ENCODE measurements around the gene PARP11.
A peak's percentile ranks its signal among the peaks of the same experiment; 100 is the strongest.
"Not testable (repeated sequence)": the region's sequence is repeated elsewhere in the genome, so short reads cannot be mapped to it uniquely, and the experiment has no call there.

The PARP11 gene

GRCh38 chr12:3882406-3882805 lies 9.2 kb upstream of the PARP11 start:
- DNase-seq = no peak

GRCh38 chr12:3881281-3881950 lies 8.2 kb upstream of the PARP11 start:
- no peak for DNase-seq

GRCh38 chr12:3879846-3880245 lies 6.6 kb upstream of the PARP11 start:
- no peak for DNase-seq

GRCh38 chr12:3871356-3871755 lies 1.8 kb downstream of the PARP11 start:
- no peak for DNase-seq

GRCh38 chr12:3869865-3870264 lies 3.3 kb downstream of the PARP11 start:
- peak; percentile 38 for DNase-seq

- DNase-seq = no peak
Measured at GRCh38 chr12:3869433-3869832, 3.8 kb downstream of the PARP11 start.

GRCh38 chr12:3863756-3864155 lies 9.4 kb downstream of the PARP11 start:
- DNase-seq = no peak

GRCh38 chr12:3842517-3842916 lies 30.7 kb downstream of the PARP11 start:
- no peak for DNase-seq

GRCh38 chr12:3841783-3842182 lies 31.4 kb downstream of the PARP11 start:
- DNase-seq = no peak

GRCh38 chr12:3840833-3841232 lies 32.4 kb downstream of the PARP11 start:
- not testable (repeated sequence) for DNase-seq

- not testable (repeated sequence) for DNase-seq
Measured at GRCh38 chr12:3839745-3840144, 33.5 kb downstream of the PARP11 start.

- DNase-seq = peak; percentile 1
Measured at GRCh38 chr12:3838701-3839548, 34.3 kb downstream of the PARP11 start.

- no peak for DNase-seq
Measured at GRCh38 chr12:3838076-3838475, 35.1 kb downstream of the PARP11 start.

GRCh38 chr12:3837049-3837448 lies 36.1 kb downstream of the PARP11 start:
- DNase-seq = no peak

- no peak for DNase-seq
Measured at GRCh38 chr12:3836641-3837040, 36.6 kb downstream of the PARP11 start.

- no peak for DNase-seq
Measured at GRCh38 chr12:3835914-3836313, 37.3 kb downstream of the PARP11 start.

- no peak for DNase-seq
Measured at GRCh38 chr12:3834774-3835173, 38.4 kb downstream of the PARP11 start.

GRCh38 chr12:3833670-3834310 lies 39.4 kb downstream of the PARP11 start:
- no peak for DNase-seq

- no peak for DNase-seq
Measured at GRCh38 chr12:3832738-3833137, 40.5 kb downstream of the PARP11 start.

GRCh38 chr12:3828888-3829287 lies 44.3 kb downstream of the PARP11 start:
- no peak for DNase-seq

GRCh38 chr12:3827301-3828000 lies 45.7 kb downstream of the PARP11 start:
- DNase-seq = no peak

GRCh38 chr12:3821441-3821840 lies 51.8 kb downstream of the PARP11 start:
- DNase-seq = no peak

GRCh38 chr12:3820122-3820521 lies 53.1 kb downstream of the PARP11 start:
- DNase-seq = no peak
